Measurements from ENCODE around the gene CCDC24.
A peak's percentile ranks its signal among the peaks of the same experiment; 100 is the strongest.

The CCDC24 gene

DNA sequence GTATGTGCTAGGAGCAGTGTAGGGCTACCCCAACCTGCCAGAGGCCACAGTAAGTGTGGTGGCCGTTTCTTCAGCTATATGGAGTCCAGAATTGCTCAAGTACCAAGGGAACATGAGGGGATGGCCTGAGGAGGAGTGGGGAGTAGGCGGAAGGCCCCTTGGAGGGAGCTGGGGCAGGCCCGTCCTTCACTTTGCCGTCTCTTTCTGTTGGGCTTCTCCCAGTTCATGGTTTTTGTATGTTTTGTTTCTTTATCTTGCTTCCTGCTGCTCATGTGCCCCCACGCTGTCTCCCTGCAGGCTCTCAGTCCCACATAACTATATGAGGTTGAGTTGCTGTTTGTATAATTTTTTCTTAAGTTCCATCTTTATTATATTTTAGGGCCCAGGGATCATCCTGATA is 27.5 kb upstream of the CCDC24 start:
- no peak for DNase-seq

DNA sequence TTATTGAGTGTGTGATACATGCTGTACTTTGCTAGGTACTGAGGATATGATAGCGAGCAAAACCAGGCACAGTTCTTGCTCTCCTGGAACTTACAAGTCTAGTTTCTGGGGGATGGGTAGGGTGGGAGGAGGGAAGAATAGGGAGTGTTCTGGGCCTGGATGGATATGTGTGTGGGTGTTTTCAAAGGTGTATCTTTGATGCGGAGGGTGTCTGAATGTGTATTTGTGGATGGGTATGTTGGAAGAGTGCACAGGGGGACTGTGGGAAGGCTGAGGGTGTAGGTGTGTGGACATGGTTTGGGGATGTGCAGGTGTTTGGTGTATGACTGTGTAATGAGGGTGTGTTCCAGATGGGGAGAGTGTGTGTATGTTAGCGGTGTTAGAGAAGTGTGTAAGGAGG is 26.1 kb upstream of the CCDC24 start:
- DNase-seq, result no peak

DNA sequence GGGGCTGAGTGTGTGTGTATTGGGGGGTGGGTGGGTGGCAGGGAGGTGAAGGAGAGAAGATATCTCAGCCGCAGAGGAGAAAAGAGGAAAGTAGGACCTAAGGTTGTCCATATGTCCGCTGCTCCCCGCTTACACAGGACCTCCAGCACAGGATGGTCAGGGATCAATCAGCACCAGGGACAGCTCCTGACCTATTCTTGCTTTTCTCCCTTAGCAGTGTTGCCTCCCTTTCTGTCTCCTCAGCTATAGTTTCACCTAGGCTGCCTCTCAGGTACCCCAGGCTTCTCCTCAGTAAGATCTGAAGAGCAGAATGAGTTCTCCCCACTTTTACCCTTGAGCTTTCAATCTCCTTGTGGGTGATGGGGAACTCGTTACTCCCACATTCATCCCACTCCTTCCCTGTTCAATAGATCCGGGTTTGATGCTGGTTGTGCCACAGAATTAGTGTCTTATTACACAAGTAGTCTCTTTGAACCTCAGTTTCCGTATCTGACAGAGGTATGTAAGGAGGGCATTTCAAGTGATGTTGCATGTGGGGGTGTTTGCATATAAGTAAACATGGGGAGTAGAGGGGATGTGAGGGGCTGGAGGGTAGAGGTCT is 23.0 kb upstream of the CCDC24 start:
- DNase-seq, result no peak

DNA sequence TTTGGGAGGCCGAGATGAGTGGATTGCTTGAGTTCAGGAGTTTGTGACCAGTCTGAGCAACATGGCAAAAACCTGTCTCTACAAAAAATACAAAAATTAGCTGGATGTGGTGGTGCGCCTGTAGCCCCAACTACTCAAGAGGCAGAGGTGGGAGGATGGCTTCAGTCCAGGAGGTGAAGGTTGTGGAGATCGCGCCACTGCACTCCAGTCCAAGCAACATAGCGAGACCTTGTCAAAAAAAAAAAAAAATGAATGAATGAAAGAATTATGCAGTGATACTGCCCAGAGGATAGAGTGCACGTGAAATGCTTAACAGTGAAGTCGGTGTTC is 22.0 kb upstream of the CCDC24 start:
- DNase-seq, result no peak

DNA sequence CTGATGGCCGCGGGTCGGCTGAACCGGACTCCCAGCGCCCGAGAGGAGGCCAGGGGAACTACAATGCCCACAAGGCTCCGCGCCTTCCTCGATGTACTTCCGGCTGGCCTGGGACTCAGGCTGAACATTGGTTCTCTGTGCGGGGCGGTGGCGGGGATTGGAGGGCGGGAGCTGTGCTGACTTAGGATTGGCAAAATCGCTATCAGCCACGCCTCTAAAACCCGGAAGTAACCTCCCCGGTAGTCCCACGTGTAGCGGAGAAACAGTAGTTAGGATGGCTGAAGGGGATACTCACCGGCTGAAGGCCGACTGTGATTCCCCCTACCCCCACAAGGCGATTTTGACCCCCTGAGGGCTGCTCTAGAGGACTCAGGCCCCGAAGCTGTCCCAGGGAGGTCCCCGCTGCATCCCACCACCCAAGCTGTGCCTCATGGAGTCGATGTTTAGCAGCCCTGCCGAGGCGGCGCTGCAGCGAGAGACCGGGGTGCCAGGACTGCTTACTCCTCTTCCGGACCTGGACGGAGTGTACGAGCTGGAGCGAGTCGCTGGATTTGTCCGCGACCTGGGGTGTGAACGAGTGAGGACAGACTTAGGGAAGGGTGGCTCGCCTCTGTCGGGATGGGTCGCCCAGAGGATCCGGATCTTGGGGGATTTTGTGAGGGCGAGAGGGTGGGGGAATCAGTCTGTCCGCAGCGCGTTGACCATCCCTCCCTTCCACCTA is 21.5 kb upstream of the CCDC24 start, which contains the start of gene DPH2:
DPH2 (plus strand) TSS at position 265 of the 721 bp plus-strand sequence; CDS start at position 431, 166 bp downstream.
- peak; percentile 96 for DNase-seq

DNA sequence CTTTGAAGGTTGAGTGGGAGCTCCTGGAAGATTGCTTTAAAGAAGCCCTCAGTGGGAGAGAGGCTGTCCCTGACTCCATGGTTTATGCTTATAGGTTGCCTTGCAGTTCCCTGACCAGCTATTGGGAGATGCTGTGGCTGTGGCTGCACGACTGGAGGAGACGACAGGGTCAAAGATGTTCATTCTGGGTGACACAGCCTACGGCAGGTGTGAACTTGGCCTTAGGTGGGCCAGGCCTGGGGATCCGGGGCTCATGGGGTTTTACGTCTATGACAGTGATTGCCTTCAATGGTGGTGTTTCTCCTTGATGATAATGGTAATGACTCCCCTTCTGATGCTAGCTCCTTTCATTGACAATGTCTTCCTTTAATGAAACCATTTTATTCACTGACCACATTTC is 20.9 kb upstream of the CCDC24 start:
- no peak for DNase-seq

DNA sequence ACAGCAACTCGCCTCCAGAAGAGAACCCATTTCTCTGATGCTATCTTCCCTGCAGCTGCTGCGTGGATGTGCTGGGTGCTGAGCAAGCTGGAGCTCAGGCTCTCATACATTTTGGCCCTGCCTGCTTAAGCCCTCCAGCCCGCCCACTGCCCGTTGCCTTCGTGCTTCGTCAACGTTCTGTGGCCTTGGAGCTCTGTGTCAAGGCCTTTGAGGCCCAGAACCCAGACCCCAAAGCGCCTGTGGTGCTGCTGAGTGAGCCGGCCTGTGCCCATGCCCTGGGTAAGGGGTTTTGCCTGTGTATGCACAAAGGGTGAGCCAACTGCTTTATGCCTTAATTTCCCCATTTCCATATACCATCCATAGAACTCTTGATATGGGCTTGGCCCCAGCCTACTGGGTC is 20.5 kb upstream of the CCDC24 start:
- DNase-seq, result no peak

DNA sequence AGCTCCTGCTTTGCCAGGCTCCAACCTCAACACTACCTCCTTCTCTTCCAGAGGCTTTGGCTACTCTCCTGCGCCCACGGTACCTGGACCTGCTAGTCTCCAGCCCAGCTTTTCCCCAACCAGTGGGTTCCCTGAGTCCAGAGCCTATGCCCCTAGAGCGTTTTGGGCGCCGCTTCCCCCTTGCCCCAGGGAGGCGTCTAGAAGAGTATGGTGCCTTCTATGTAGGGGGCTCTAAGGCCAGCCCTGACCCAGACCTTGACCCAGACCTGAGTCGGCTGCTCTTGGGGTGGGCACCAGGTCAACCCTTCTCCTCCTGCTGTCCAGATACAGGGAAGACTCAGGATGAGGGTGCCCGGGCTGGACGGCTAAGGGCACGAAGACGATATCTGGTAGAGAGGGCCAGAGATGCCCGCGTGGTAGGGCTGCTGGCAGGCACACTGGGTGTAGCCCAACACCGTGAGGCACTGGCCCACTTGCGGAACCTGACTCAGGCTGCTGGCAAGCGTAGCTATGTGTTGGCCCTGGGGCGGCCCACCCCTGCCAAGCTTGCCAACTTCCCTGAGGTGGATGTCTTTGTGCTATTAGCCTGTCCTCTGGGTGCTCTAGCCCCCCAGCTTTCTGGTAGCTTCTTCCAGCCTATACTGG is 19.9 kb upstream of the CCDC24 start:
- no peak for DNase-seq

DNA sequence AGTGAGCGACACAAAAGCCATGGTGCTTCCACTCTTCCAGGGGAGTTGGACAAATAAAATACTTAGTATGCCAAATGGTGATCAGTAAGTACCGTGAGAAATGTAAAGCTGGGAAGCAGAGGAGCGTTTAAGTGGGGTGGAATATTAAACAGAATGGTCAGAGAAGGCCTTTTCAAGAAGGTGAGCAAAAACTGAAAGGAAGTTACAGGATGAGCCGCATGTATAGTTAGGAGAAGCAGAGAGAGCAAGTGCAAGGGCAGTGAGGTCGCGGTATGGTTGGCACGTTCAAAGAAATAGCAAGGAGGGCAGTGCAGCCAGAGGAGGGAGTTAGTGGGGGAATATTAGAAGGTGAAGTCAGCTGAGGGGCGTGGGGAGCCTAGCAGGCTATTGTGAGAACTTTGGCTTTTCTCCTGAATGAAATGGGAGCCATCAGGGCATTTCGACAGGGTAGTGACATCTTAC is 17.4 kb upstream of the CCDC24 start:
- no peak for DNase-seq

DNA sequence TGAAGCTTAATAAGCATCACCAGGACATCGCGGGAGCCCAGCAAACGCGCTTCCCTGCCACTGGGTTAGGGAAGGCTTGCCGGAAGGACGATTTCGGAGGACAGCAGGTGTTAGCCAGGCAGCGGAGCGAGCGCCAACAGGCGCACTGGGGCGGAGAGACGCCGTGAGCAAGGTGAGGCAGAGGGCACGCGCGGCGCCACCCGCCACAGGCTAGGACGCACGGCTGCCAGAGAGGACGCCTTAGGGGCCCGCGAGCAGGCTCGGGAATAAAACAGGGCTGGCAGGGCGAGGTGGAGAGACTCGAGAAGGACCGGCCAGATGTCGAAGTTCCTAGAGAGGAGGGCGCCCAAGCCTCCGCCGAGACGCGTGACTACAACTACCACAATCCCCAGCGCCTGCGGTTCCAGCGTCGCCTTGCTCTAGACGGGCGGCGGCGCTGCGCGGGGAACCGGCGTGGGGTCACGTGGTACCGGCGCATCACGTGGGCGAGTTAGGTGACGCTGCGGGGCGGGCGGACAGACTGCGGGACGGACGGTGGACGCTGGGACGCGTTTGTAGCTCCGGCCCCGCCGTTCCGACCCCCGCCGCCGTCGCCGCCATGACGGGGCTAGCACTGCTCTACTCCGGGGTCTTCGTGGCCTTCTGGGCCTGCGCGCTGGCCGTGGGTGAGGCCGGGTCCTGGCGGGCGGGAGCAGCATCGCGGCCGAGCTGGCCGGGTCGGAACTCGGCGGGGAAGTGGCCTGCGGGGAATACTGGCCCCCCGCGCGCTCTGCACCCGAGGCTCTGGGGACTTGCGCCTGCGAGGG is 16.8 kb upstream of the CCDC24 start, which contains the start of gene ATP6V0B:
ATP6V0B (plus strand) TSS at position 518 of the 806 bp plus-strand sequence; CDS start at position 599, 81 bp downstream.
- DNase-seq, result peak; percentile 91

DNA sequence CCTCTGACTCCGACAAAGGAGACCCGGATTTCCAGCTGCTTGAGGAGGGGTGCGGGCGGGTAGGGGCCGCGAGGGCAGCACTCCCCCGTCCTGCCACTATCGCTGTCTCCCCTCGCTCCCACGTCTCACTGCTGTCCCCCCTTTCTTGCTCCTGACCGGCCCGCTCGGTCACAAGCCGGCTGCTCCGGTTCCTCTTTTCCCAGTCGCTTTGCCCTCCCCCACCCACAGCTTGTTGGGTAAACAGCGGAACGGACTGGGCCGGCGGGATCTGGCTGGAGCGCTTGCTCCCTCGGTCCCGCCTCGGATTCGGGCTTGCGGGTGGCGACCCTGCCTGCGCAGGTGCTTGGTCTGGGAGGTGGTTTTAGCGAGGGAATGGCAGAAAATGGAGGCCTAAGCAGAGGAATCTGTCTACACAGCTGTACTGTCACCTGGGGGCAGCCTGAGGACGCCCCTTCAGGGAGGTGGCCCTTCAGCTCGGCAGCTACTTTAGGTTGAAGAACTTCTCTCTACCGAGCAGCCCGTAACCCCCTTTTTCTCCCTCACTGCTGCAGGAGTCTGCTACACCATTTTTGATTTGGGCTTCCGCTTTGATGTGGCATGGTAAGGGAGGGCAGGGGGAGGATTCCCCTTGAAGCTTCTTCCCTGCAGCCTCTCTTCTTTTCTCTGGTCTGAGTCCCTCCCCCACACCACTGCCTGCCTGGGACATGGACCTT is 16.0 kb upstream of the CCDC24 start:
- peak; percentile 51 for DNase-seq

DNA sequence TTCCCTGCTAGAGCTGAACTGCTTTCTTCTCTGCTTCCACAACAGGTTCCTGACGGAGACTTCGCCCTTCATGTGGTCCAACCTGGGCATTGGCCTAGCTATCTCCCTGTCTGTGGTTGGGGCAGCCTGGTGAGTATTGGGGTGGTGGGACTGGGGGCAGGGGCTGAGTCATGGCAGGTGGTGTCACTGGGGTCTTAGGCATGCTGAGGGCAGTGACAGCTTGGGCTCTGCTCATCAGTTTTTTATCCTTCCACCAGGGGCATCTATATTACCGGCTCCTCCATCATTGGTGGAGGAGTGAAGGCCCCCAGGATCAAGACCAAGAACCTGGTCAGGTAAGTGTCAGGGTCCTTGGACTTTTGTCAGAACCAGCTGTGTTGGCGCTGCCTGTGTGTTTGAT is 15.4 kb upstream of the CCDC24 start:
- no peak for DNase-seq

DNA sequence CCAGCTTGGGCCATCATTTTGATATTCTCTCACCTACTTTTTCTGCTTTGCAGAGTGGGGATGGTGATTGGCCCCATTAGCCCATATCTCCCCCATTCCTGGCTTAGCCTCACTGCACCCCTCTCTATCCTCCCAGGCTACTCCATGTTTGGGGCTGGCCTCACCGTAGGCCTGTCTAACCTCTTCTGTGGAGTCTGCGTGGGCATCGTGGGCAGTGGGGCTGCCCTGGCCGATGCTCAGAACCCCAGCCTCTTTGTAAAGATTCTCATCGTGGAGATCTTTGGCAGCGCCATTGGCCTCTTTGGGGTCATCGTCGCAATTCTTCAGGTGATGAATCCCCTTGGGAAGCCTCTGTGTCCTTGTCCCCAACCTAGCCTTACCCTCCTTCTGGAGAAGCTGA is 14.5 kb upstream of the CCDC24 start:
- no peak for DNase-seq

DNA sequence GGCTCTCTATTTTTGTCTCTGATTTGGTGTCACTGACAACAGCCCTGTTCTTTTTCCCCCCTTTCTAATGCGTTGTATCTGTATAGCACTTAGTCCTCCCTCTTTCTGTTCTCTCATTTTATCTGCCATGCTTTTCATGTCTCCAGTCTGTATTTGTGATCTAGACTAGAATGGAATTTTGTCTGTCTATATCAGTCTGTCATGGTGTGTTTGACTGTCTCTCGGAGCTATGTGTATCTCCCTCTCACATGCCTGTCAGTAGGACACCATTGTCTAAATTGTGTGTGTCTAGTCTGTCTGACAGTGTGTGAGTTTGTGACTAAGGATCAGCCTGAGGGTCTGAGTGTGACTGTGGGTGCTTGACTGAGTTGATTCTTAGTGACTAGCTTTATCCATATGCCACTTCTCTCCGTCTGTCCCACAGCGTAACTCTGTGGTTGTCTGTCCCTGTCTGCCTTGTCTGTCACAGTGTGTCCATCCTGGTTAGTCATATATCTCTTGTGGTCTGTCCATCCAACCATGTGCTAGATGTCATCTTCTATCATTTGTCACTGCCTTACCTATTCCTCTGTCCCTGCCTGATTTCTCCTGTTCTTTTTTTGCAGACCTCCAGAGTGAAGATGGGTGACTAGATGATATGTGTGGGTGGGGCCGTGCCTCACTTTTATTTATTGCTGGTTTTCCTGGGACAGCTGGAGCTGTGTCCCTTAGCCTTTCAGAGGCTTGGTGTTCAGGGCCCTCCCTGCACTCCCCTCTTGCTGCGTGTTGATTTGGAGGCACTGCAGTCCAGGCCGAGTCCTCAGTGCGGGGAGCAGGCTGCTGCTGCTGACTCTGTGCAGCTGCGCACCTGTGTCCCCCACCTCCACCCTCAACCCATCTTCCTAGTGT is 13.8 kb upstream of the CCDC24 start:
- no peak for DNase-seq

DNA sequence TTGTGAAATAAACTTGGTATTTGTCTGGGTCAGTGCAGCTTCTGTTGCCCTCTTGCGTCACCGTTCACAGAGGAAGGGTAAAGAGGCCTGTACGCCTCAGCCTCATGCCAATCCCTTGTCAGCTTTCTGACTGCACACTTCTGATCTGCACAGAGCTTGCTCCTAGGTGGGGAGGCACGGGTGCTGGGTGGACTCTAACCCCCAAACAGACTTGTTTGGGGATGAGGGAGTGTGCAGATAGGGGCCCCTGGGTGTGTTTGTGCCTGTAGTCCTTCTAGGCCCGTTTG is 13.2 kb upstream of the CCDC24 start:
- no peak for DNase-seq

DNA sequence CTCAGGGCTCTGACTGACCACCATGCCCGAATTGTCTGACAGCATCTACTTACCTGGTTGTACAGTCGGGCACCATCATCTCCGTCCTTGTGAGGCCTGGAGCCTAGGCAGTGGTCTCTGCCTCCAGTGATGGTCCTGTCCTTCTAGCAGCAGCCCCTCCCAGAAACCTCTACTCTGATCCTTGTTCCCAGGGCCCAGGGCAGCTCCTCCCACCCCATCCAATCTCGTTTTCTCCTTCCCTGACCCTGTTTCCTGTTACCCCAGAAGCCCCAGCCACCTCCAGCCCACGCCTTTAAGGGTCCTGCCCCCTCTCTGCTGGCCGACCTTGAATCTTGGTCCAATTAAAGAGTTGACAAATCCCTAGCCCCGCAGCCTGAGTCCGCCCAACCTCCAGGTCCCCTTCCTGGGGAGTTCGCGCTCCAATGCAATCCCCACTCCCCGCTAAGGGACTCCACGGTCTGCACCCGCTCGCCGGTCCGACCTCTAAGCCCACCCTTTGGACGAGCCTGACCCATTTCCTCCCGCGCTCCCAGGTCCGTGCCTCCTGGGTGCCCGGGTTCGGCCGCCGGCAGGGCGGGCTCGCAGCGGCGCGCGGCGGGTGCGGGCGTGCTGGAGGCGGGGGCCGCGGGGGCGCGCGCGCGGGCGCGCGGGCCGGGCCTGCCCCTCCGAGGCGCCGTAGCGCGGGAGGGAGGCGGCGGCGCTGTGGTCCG is 12.7 kb upstream of the CCDC24 start, which contains the start of gene B4GALT2:
B4GALT2 (plus strand) TSS at position 660 of the 710 bp plus-strand sequence. CDS start 1,951 bp downstream, outside the sequence.
- DNase-seq, result peak; percentile 45

DNA sequence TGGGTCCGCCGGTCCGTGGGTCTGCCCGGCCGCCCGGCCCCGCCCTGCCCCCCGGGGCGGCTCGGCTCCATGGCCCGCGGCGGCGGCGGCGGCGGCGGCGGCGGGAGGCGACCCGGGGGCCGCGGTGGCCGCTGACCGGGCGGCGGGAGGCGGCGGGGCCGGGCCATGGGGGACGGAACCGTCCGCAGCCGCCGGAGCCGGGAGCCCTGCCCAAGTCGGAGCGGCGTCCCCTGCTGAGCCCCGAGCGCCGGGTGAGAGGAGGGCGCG is 12.2 kb upstream of the CCDC24 start:
- no peak for DNase-seq

DNA sequence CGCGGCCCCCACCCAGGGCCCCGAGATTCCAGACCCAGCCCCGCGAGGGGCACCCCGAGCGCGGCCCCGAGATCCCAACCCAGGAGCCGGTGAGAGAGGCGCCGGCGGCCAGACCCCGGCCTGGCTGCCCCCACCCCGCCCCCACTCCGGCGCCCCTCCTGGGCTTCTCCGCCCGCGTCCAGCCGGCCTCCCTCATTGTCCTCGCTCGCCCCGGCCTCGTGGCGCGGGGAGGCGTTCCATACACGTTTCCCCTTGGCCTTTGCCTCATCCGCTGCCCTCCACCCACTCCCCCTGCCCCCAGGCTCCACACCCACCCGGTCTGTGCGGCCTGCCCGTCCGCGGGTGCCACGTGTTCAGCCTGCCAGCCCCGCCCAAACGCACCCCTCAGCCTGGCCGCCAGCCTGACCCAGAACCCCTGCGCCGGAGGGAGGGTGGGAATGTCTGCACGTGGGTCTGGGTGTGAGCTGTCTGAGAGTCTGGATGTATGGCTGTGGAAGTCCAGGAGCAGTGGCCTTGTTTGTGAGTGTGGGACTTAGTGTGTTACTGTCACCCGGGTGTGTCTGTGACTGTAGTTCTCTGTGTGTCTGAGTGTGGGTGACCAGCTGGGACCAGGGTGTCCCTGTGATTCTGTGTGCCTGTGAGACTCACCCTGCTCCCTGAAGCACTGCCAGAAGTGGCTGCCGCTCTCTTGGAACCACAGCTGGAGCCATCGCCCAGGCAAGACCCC is 11.7 kb upstream of the CCDC24 start:
- DNase-seq, result peak; percentile 18

DNA sequence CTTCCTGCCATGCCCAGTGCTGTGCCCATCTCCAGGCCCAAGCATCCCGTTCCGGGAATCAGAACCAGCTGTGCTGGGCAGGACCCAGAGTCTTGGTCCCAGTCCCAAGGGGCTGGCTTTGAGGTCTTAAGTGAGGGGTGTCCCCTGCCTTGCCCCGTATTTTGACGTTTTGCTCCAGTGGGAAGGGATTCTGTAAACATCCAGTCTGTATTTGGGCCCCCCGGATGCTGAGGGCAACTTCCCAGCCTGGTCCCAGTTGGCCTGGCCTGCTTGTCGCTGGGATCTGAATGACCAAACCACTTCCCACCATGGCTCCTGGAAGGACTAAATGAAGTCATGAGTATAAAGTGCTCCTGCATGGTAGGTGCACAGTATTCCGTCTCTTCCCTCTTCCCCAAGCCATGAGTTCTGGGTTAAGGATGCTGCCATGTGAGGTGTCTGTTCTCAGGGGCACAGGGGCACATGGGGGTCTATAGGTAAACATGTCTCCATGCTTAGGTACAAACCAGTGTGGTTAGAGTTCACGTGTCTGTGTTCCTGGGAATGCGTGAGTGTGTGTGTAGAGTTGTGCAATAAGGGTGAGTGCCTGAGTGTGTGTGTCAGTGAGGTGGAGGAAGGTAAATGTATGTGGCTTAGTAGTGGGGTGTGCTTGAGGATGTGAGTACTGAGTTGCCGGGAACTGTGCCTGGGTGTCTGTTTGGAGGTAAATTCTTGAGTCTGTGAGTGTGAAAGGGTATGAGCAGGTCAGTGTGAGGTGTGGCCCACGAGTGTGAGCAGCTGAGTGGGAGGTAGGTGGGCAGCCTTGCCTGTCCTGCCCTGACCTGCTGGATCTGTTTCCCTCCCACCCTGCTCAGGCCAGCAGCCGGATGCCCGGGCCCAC is 10.9 kb upstream of the CCDC24 start:
- no peak for DNase-seq

DNA sequence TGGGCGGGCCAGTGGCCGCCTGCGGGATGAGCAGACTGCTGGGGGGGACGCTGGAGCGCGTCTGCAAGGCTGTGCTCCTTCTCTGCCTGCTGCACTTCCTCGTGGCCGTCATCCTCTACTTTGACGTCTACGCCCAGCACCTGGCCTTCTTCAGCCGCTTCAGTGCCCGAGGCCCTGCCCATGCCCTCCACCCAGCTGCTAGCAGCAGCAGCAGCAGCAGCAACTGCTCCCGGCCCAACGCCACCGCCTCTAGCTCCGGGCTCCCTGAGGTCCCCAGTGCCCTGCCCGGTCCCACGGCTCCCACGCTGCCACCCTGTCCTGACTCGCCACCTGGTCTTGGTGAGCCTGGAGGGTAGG is 10.3 kb upstream of the CCDC24 start:
- DNase-seq, result no peak
